ENCODE results near the gene TBC1D5.
"Not testable (repeated sequence)": the region's sequence is repeated elsewhere in the genome, so short reads cannot be mapped to it uniquely, and the experiment has no call there.

The TBC1D5 gene

GRCh38 chr3:17742102-17742879, at the start of gene TBC1D5:
Gene TBC1D5, minus strand, starts transcription at chr3:17742631. Its CDS starts 234,061 bp downstream, at chr3:17508570.
- DNase-seq, result peak; percentile 86

- DNase-seq, result no peak
Measured at GRCh38 chr3:17783426-17783825, 41.0 kb upstream of the TBC1D5 start.

- DNase-seq, result no peak
Measured at GRCh38 chr3:17782751-17783150, 40.3 kb upstream of the TBC1D5 start.

- not testable (repeated sequence) for DNase-seq
Measured at GRCh38 chr3:17780369-17780768, 37.9 kb upstream of the TBC1D5 start.

GRCh38 chr3:17779304-17780250, 37.1 kb upstream of the TBC1D5 start:
- DNase-seq, result not testable (repeated sequence)

GRCh38 chr3:17777326-17777725, 34.9 kb upstream of the TBC1D5 start:
- DNase-seq, result not testable (repeated sequence)

GRCh38 chr3:17775073-17775472, 32.6 kb upstream of the TBC1D5 start:
- DNase-seq, result no peak

- peak; percentile 45 for DNase-seq
Measured at GRCh38 chr3:17774180-17774910, 31.9 kb upstream of the TBC1D5 start.

- DNase-seq, result no peak
Measured at GRCh38 chr3:17772556-17772955, 30.1 kb upstream of the TBC1D5 start.

- no peak for DNase-seq
Measured at GRCh38 chr3:17771177-17772017, 29.0 kb upstream of the TBC1D5 start.

- no peak for DNase-seq
Measured at GRCh38 chr3:17770682-17771081, 28.3 kb upstream of the TBC1D5 start.

GRCh38 chr3:17765819-17766472, 23.5 kb upstream of the TBC1D5 start:
- no peak for DNase-seq

- DNase-seq, result no peak
Measured at GRCh38 chr3:17761563-17761962, 19.1 kb upstream of the TBC1D5 start.

- no peak for DNase-seq
Measured at GRCh38 chr3:17759901-17760300, 17.5 kb upstream of the TBC1D5 start.

- DNase-seq, result no peak
Measured at GRCh38 chr3:17755836-17756235, 13.4 kb upstream of the TBC1D5 start.

GRCh38 chr3:17753632-17753992, 11.2 kb upstream of the TBC1D5 start:
- no peak for DNase-seq

GRCh38 chr3:17752876-17753631, 10.6 kb upstream of the TBC1D5 start:
- no peak for DNase-seq

GRCh38 chr3:17752436-17752835, 10.0 kb upstream of the TBC1D5 start:
- DNase-seq, result no peak

- no peak for DNase-seq
Measured at GRCh38 chr3:17749705-17750293, 7.4 kb upstream of the TBC1D5 start.

GRCh38 chr3:17749281-17749680, 6.8 kb upstream of the TBC1D5 start:
- DNase-seq, result no peak

GRCh38 chr3:17747890-17748247, 5.4 kb upstream of the TBC1D5 start:
- no peak for DNase-seq
